Skin of body (tissue), 2 donors: ENCODE data around the gene RELA. TPM values are rescaled to one million over a fixed set of nuclear protein-coding genes. Genes with fewer than 3 reads are reported as not detected.
A peak's percentile ranks its signal among the peaks of the same experiment; 100 is the strongest.
"Not testable (repeated sequence)": the region's sequence is repeated elsewhere in the genome, so short reads cannot be mapped to it uniquely, and the experiment has no call there.

Experiments
- DNase-seq: peaks from one replicate; lab custom pipeline; 2025; lab: John Stamatoyannopoulos, UW
- total RNA-seq: library from RNA; depleted of rRNA; stranded (reverse); fragments of >200 nt; gene quantifications from one replicate; pipeline ENCODE4 v1.2.3, GENCODE V29; 2014

RELA gene
- total RNA-seq, 1 donor from 2014 or later: 22.6 TPM

- DNase-seq: no peak
Measured at GRCh38 chr11:65672180-65672860, 9.6 kb upstream of the RELA start.

GRCh38 chr11:65663639-65664200, 1.0 kb upstream of the RELA start:
- DNase-seq: peak; percentile 91

GRCh38 chr11:65662247-65662798, 393 bp downstream of the RELA start:
- no peak for DNase-seq

GRCh38 chr11:65661599-65662246, 993 bp downstream of the RELA start:
- no peak for DNase-seq

- not testable (repeated sequence) for DNase-seq
Measured at GRCh38 chr11:65660908-65661307, 1.8 kb downstream of the RELA start.

GRCh38 chr11:65660038-65660437, 2.7 kb downstream of the RELA start:
- no peak for DNase-seq

GRCh38 chr11:65658174-65659021, 4.3 kb downstream of the RELA start:
- no peak for DNase-seq

- no peak for DNase-seq
Measured at GRCh38 chr11:65657426-65657825, 5.3 kb downstream of the RELA start.

GRCh38 chr11:65655570-65656332, 7.0 kb downstream of the RELA start:
- DNase-seq: no peak

- DNase-seq: no peak
Measured at GRCh38 chr11:65654375-65655349, 8.1 kb downstream of the RELA start.

GRCh38 chr11:65653229-65654225, 9.2 kb downstream of the RELA start:
- no peak for DNase-seq

- peak; percentile 91 for DNase-seq
Measured at GRCh38 chr11:65652511-65653228, 10.0 kb downstream of the RELA start.

- no peak for DNase-seq
Measured at GRCh38 chr11:65651589-65652510, 10.9 kb downstream of the RELA start.

- DNase-seq: no peak
Measured at GRCh38 chr11:65651339-65651588, 11.5 kb downstream of the RELA start.

GRCh38 chr11:65650547-65651338, 12.0 kb downstream of the RELA start:
- no peak for DNase-seq
